SKM-1 (cell line): Measurements from ENCODE around the gene ZSWIM5.
"Not testable (repeated sequence)": the region's sequence is repeated elsewhere in the genome, so short reads cannot be mapped to it uniquely, and the experiment has no call there.

Experiments
- DNase-seq: peaks from one replicate; lab custom pipeline; 2025; ENCODE audit not compliant: unreplicated experiment; lab: John Stamatoyannopoulos, UW

Gene ZSWIM5

GRCh38 chr1:45008516-45008915, 197.9 kb downstream of the ZSWIM5 start:
- DNase-seq = no peak

GRCh38 chr1:45008076-45008475, 198.3 kb downstream of the ZSWIM5 start:
- DNase-seq = no peak

DNA sequence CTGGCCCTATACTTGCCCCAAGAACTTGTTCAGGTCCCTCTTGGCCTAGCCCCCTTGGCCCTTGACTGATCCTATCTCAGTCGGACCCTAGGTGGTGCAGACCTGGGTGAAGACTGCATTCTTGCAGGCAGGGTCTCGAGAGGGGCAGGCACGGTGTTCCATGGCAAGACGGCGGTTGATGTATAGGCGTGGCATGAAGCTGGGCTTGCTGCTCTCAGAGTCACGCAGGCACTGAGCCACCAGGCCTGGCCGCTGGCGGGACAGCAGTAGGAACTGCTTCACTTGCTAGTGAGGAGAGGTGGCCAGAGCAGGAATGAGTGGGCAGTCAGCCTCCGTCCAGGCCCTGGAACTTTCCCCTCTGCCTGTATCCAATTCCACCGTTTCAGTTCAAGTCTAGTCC, 199.1 kb downstream of the ZSWIM5 start:
- no peak for DNase-seq

DNA sequence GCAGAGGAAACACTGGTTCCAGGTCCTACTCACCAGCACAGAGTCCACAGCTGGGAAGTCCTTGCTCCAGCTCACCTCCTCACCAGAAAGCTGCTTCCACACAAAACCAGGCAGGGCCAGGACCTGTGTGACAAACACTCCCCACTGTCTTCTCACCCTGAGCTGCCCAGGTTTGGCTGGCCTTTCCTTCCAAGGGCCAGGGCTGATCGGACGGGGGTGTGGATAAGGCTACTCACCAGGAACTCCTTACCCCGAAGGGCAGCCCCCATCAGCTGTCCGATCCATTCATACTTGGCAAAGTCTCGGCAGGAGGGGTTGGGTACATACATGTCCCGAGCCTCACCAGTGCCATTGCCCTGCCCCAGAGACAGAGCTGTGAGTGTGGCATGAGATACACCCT, 200.6 kb downstream of the ZSWIM5 start:
- DNase-seq = no peak

DNA sequence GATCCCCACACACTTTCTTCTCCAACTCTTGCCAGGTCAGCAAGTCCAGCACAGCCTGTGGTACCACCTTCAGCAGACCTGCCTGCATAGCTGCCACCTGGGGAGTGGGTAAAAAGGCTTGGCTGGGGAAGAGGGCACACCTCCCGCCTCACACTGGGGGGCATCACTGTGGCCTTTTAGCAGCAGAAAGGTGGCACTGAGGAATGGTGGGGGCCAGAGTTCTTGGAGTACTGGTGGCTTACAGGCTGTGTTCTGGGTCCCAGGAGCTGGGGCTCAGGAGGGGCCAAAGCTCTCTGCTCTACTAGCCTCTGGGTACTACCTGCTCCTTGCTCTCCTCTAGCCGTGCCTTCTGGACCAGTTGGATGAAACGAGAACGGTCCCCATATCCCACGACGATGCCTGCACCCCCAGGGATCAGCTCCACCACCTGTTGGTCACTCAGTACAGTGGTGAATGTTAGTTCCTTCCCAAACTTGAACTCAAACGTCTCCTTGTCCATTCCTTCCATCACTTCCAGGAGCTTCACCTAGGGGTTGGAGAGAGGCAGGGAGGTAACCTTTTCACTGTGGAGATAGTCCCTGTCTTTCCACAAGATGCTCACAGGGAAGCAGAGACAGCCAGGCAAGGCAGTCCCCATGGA, 202.0 kb downstream of the ZSWIM5 start:
- no peak for DNase-seq

DNA sequence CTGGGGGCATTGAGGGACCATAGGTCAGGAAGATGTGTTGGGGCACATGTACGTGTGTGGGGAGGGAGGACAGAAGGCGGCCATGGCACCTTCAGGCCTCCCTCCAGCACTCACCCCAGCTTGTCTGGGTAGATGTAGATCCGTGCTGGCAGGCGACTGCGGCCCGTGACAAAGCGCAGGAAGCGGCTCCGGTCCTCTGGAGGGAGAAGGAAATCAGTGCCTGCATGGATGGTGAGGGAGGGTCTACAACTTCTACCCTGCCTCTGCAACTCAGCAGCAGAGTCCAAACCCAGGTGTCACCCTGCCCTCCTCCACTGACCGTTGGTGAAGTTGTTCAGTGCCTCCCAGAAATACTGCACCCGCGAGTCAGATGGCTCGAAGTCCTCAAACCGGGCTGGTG, 202.7 kb downstream of the ZSWIM5 start:
- DNase-seq = no peak

- no peak for DNase-seq
Observed at GRCh38 chr1:45002650-45003645, 203.5 kb downstream of the ZSWIM5 start.

DNA sequence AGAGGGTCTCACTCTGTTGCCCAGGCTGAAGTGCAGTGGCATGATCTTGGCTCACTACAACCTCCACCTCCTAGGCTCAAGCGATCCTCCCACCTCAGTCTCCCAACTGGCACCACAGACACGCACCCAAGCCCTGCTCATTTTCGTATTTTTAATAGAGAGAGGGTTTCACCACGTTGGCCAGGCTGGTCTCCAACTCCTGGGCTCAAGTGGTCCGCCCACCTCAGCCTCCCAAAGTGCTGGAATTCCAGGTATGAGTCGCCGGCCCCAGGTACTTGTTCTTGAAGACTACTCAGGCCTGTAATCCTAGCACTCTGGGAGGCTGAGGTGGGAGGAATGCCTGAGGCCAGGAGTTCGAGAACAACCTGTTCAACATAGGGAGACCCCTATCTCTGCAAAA, 204.8 kb downstream of the ZSWIM5 start:
- not testable (repeated sequence) for DNase-seq

DNA sequence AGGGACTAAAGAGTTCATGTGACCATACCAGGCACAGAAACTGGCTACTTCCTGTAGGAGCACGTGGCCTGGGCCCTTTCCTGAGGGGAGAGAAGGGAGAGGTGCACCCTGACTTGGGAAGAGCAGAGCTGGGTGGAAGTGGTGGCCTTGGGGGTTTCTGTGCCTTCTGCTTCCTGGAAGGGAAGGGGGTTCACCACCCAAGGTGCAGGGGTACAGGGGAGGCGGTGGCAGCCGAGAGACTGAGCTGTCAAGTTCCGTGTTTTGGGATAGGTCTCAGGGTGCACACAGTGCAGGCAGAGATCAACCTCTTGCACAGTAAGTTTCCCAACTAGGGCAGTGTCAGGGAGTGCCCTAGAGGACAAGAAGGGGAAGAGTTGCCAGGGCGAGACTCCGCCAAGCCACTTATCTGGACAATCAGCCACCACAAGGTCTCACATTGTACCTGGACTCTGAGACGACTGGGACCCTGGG, 205.4 kb downstream of the ZSWIM5 start:
- DNase-seq = no peak

DNA sequence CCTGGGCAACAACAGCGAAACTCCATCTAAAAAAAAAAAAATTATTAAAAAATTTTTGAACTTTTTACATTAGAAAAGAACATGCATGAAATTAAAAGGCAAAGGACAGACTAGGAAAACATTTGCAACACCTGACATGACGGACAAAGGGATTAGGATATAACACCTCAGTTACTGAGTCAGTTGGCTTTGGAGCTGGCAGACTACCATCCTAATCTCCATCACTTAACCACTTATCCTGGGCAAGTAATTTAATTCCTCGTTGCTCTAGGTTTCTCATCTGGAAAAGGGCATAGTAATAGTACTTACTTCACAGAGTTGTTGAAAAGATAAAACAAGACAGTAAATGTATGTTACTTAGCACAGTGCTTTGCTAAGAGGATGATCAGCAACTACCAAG, 207.2 kb downstream of the ZSWIM5 start:
- no peak for DNase-seq

GRCh38 chr1:44995467-44996238, 210.8 kb downstream of the ZSWIM5 start:
- no peak for DNase-seq

DNA sequence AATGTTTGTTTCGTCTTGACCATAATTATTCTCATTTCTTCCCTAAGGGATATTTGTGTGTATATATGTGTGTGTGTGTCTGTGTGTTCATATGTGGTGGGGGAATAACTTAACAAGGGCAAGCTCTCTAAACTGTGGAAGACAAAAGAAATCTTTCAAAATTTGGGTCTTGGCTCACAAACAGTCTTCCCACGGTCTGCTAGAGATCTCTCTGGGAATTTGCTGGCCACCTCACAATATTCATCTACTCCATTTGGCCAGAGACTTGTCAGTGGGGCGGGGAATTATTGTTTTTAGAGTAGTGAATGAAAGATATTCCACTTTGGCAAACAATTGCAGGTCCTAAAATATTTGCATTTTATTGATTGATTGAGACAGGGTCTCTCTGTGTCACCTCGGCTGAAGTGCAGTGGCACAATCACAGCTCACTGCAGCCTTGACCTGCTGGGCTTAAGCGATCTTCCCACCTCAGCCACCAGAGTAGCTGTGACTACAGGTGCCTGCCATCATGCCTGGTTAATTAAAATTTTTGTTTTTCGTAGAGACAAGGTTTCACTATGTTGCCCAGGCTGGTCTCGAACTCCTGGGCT, 212.0 kb downstream of the ZSWIM5 start:
- DNase-seq = no peak

DNA sequence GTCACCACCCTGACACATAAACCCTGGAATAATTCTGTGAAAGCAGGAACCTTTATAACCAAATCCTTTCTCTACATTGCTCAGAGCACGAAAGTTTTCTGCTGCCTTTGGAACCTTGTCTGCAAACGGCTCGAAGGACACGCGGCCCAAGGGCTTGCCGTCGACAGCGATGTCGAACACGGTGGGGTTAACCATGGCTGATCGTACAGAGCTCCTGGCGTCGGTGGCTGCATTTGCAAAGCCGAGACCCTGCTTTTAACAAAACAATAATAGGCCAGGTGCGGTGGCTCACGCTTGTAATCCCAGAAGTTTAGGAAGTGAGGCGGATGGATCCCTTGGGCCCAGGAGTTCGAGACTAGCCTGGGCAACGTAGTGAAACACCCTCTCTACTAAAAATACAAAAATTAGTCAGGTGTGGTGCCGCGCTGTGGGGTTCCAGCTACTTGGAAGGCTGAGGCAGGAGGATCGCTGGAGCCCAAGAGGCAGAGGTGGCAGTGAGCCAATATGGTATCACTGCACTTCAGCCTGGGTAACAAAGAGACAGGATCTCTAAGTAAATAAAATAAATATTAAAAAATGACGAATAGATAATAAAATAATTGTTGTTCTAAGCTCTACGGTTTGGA, 217.8 kb downstream of the ZSWIM5 start:
- DNase-seq = no peak

DNA sequence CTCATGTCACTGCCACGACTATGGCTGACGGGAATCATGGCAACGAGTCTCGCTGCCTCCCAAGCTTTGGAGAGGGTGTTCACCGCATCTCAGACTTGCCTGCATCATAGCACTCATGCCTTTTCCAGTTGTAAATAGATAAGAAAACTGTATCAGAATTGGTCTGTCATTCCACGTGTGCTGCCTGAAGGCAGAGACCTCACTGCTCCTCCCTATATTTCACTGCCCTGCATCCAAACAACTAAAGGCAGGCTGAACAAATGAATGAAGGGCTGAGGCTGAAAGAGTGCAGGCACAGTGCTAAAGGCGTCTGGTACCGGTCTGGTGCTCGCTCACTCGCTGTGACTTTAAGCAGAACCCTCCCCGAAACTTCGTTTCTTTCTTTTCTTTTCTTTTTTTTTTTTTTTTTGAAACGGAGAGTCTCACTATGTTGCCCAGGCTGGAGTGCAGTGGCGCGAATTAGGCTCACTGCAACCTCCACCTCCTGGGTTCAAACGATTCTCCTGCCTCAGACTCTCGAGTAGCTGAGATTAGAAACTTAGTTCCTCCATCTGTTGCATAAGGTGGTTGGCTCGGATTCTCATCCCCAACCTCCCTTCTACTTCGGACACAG, 220.6 kb downstream of the ZSWIM5 start:
- peak; percentile 49 for DNase-seq

DNA sequence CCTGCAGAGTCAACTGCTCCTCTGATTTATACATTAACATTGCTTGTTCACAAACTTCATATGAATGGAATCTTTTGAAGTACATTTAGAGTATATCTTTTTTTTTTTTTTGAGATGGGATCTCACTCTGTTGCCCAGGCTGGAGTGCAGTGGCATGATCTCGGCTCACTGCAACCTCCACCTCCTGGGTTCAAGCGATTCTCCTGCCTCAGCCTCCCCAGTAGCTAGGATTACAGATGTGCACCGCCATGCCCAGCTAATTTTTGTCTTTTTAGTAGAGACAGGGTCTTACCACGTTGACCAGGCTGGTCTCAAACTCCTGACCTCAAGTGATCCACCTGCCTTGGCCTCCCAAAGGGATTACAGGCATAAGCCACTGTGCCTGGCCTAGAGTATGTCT, 229.0 kb downstream of the ZSWIM5 start:
- not testable (repeated sequence) for DNase-seq

GRCh38 chr1:44976252-44976651, 230.2 kb downstream of the ZSWIM5 start:
- no peak for DNase-seq

DNA sequence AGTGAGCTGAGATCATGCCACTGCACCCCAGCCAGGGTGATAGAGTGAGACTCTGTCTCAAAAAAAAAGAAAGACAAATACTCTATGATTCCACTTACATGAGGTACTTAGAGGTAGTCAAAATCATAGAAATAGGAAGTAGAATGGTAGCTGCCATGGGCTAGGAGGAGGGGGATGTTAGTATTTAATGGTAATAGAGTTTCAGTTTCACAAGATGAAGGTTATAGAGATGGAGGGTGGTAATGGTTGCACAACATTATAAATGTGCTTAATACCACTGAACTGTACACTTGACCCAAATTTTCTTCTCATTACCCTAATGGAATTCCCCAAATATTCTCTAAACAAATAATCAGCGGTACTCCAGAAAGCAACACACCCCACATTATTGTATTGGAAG, 232.8 kb downstream of the ZSWIM5 start:
- no peak for DNase-seq

DNA sequence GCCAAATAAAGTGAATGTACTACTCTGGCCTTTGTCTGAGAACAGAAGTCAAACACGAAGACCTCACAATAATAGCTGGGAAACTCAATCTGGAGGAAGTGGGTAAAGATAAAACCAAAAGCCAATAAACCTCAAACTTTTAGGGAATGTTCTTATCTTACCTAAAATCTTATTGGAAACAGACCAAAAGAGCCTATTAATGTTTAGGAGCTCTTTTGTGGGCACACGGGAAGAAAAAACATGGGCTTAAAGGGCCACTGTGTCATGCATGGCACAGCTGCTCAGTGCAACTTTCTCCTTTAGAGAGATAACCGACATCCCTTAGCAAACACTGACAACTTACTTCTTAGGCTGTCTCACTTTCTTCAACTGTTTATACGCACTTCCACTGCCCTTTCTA, 236.1 kb downstream of the ZSWIM5 start:
- DNase-seq = no peak
